K562 (cell line): Measurements from ENCODE around the gene ABCD3. TPM values are rescaled to one million over a fixed set of nuclear protein-coding genes. Genes with fewer than 3 reads are reported as not detected.

Experiments used
- ATAC-seq: fragments of 200-7000 bp; cut with Tn5 transposase; 3 replicates; pipeline ENCODE4 v1.9.1; 2020; ENCODE audit warnings: moderate library complexity
- BruUV-seq: library from RNA; stranded (reverse); fragments of 400-500 nt; replicated peaks from 2 replicates; lab custom pipeline; 2021; lab: Mats Ljungman, UMichigan
- CTCF ChIA-PET: fragments of 300-600 bp; formaldehyde crosslinking; extraction: SDS; loops from one replicate; lab custom pipeline; 2021; ENCODE audit warnings: low intra/inter-chr PET ratio; lab: Yijun Ruan, JAX
- POLR2A ChIA-PET: fragments of 300-600, 350-650 bp; sonication (Branson Sonifier 250); formaldehyde crosslinking; extraction: SDS; loops from one replicate; lab custom pipeline; 2021; ENCODE audit warnings: antibody characterized with exemption, inconsistent platforms; lab: Yijun Ruan, JAX
- DNase-seq, 4 experiments: peaks; one replicate each; pipeline versions ENCODE4 v3.0.0 to v3.0.0-alpha.2; 2011 to 2018; ENCODE audit warnings: low spot score in 3 of 4, mixed read lengths in 3 of 4; ENCODE audit errors: extremely low read depth in 1 of 4
- FAIRE-seq: peaks from 2 replicates; lab custom pipeline; 2011; peaks lifted over from hg19 to GRCh38; lab: Jason Lieb, UNC
- H2AFZ ChIP-seq: 2 replicates; pipeline ENCODE4 v1.6.0; 2011; ENCODE audit warnings: low read depth, low read length, control low read depth, inconsistent platforms
- H3K27ac ChIP-seq: fragments of 200-600 bp; 3 replicates; pipeline ENCODE4 v1.8.0; 2011; ENCODE audit warnings: low read depth, mild to moderate bottlenecking, control low read depth, inconsistent platforms, low read length, moderate library complexity, mixed read lengths; ENCODE audit errors: extremely low read depth
- H3K27me3 ChIP-seq, 2 experiments: fragments of 300-600 bp in 1 of 2; 2 replicates in 1 of 2; 3 replicates in 1 of 2; pipeline versions ENCODE4 v1.6.0 to v1.8.0; 2011; ENCODE audit warnings: inconsistent platforms in 2 of 2, low read length in 2 of 2, mild to moderate bottlenecking in 1 of 2, mixed read lengths in 1 of 2, moderate library complexity in 1 of 2; ENCODE audit not compliant: control insufficient read depth in 2 of 2, insufficient read depth in 2 of 2
- H3K36me3 ChIP-seq: fragments of 300-600 bp; 3 replicates; pipeline ENCODE4 v1.8.0; 2011; ENCODE audit warnings: mild to moderate bottlenecking, low read length, inconsistent platforms; ENCODE audit not compliant: control insufficient read depth, insufficient read depth
- H3K4me1 ChIP-seq, 2 experiments: fragments of 200-600 bp in 1 of 2; replicated peaks in 1 of 2; 2 replicates in 1 of 2; 3 replicates in 1 of 2; pipeline versions ENCODE4 v1.5.1 to v1.8.0; 2011; ENCODE audit warnings: inconsistent platforms in 2 of 2, low read length in 2 of 2, mild to moderate bottlenecking in 1 of 2, mixed read lengths in 1 of 2, moderate library complexity in 1 of 2; ENCODE audit not compliant: control insufficient read depth in 2 of 2, insufficient read depth in 2 of 2
- H3K4me2 ChIP-seq: 2 replicates; pipeline ENCODE4 v1.6.1; 2011; ENCODE audit warnings: low read length, control low read depth, inconsistent platforms, mixed read lengths; ENCODE audit not compliant: insufficient read depth
- H3K4me3 ChIP-seq: fragments of 200-600 bp; sonication (generic), shearing (Covaris generic); 2 replicates; pipeline ENCODE4 v1.5.1; 2016; ENCODE audit warnings: control low read depth, inconsistent platforms
- H3K79me2 ChIP-seq: fragments of 200-600 bp; 3 replicates; pipeline ENCODE4 v1.8.0; 2011; ENCODE audit warnings: low read length, inconsistent platforms; ENCODE audit not compliant: control insufficient read depth, insufficient read depth
- H3K9ac ChIP-seq, 2 experiments: 2 replicates each; pipeline versions ENCODE4 v1.6.0 to v1.6.1; 2011; ENCODE audit warnings: low read depth in 2 of 2, low read length in 2 of 2, control low read depth in 1 of 2, inconsistent platforms in 1 of 2, mild to moderate bottlenecking in 1 of 2, mixed read lengths in 1 of 2; ENCODE audit not compliant: insufficient read depth in 1 of 2
- H3K9me1 ChIP-seq: one replicate; pipeline ENCODE4 v1.6.0; 2011; ENCODE audit warnings: inconsistent platforms, mild to moderate bottlenecking, low read length, moderate library complexity; ENCODE audit not compliant: control insufficient read depth, insufficient read depth
- H3K9me3 ChIP-seq: replicated peaks from 2 replicates; pipeline ENCODE4 v1.5.1; 2011; ENCODE audit warnings: low read depth, low read length, inconsistent platforms; ENCODE audit not compliant: control insufficient read depth, insufficient read depth
- H4K20me1 ChIP-seq: replicated peaks from 2 replicates; pipeline ENCODE4 v1.6.1; 2011; ENCODE audit warnings: low read length, inconsistent platforms, mixed read lengths; ENCODE audit not compliant: control insufficient read depth, insufficient read depth
- CXXC5 ChIP-seq: fragments of 250-450 bp; sonication (Bioruptor Pico); IDR thresholded peaks from 2 replicates; pipeline ENCODE4 v1.8.0; 2022; ENCODE audit warnings: inconsistent platforms, mild to moderate bottlenecking, moderate library complexity
- RAD21 ChIP-seq, 2 experiments: fragments of 250-450 bp in 1 of 2; fragments of 450-650 bp in 1 of 2; sonication (Bioruptor Pico) in 1 of 2; formaldehyde crosslinking in 1 of 2; IDR thresholded peaks in 1 of 2; conservative IDR thresholded peaks in 1 of 2; 2 replicates each; pipeline versions ENCODE4 v1.4.0 to v1.8.0; 2020 to 2022; ENCODE audit warnings: mild to moderate bottlenecking in 2 of 2, moderate library complexity in 1 of 2
- ZKSCAN3 ChIP-seq: fragments of 250-450 bp; sonication (Bioruptor Pico); IDR thresholded peaks from 2 replicates; pipeline ENCODE4 v1.4.0; 2020
- ZNF77 ChIP-seq: fragments of 250-450 bp; sonication (Bioruptor Pico); IDR thresholded peaks from 2 replicates; pipeline ENCODE4 v1.5.0; 2020
- WGBS: fragments of 100-300 bp; shearing (Covaris generic); methylation state at CpG from one replicate; pipeline ENCODE4 v1.1.6; 2016; ENCODE audit warnings: low coverage, mixed read lengths; ENCODE audit not compliant: insufficient coverage; ENCODE audit errors: missing lambda C conversion rate; 5-methylcytosine and 5-hydroxymethylcytosine counted together
- in situ Hi-C: fragments of 300-500 bp; cut with MboI; formaldehyde crosslinking; loops from 4 replicates; pipeline ENCODE4 v1.15.0; 2018; ENCODE audit warnings: inconsistent platforms, mixed read lengths
- intact Hi-C: fragments of 100-400 bp; cut with micrococcal nuclease; formaldehyde crosslinking; loops from 2 replicates; pipeline ENCODE4 v1.14.2; 2022
- polyA plus RNA-seq, 8 experiments: library from polyadenylated mRNA; depleted of rRNA in 4 of 8; stranded (reverse) in 5 of 8; unstranded in 3 of 8; fragments of >200 nt; fragmentation: Nextera tagmentation in 2 of 8; fragmentation: Illumina TruSeq in 1 of 8; extraction: Ambion mirVana in 2 of 8; extraction: Trizol in 1 of 8; gene quantifications; 2 replicates each; pipeline versions ENCODE4 v1.2.1 to v1.2.3, GENCODE V29; 2011 to 2014; ENCODE audit warnings: inconsistent platforms in 1 of 8, missing spikeins in 1 of 8
- total RNA-seq, 7 experiments: library from RNA; depleted of rRNA in 6 of 7; stranded (reverse); fragments of >200 nt in 6 of 7; fragmentation: Illumina TruSeq in 2 of 7; extraction: Trizol in 2 of 7; gene quantifications; 2 replicates each; pipeline versions ENCODE4 v1.2.1 to v1.2.3, GENCODE V29; 2011 to 2021; ENCODE audit warnings: low replicate concordance in 1 of 7
- TF ChIP-seq, protein P1 (sequence below), 2 experiments: fragments of 450-650 bp; formaldehyde crosslinking in 1 of 2; IDR thresholded peaks; 2 replicates each; pipeline versions ENCODE4 v1.4.0 to v1.6.1; 2014 to 2020; ENCODE audit warnings: mild to moderate bottlenecking in 2 of 2, borderline replicate concordance in 1 of 2, low read depth in 1 of 2
- TF ChIP-seq, protein P2 (sequence below): fragments of 450-650 bp; formaldehyde crosslinking; IDR thresholded peaks from 2 replicates; pipeline ENCODE4 v1.4.0; 2020; ENCODE audit warnings: mild to moderate bottlenecking, moderate library complexity
- TF ChIP-seq, protein P3 (sequence below): fragments of 450-650 bp; formaldehyde crosslinking; IDR thresholded peaks from 2 replicates; pipeline ENCODE4 v1.4.0; 2020; ENCODE audit warnings: mild to moderate bottlenecking

The ABCD3 gene
- total and polyA plus RNA-seq, 9 of the 15 experiments (the other 6 are each of a cell fraction or from before 2014, with no cell fraction given), result 11.0 to 30.7 (median 15.5) TPM

DNA sequence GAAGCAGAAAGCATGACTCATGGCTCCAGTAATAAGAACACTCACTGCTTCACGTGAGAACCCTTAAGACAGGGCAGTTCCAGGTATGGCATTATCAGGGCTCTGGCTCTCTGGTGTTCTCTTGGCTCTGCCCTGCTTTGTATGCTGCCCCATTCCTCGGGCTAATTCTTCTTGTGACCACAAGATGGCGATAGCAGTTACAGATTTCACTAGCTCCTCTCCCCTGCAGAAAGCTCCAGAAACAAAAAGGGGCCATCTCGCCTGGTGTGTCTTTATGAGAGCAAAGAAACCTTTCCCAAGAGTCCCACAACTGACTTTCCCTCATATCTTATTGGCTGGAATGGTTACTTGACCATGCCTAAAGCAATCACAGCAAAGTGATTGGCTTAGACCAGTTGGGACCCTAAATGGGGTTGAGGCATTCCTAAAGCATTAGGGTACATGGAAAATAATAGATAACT lies 63.3 kb downstream of the ABCD3 start:
- intact Hi-C loops, result loop anchor here (1.0 kb wide), 2 partner anchors 321 to 562 kb away; no protein-coding TSS in a partner anchor
- Histone ChIP-seq H4K20me1 (no peaks in the 10 kb centered on the region), H3K4me2 (no peak overlapping the region), H3K36me3 (no peaks in the 10 kb centered on the region; the same call in 2 of the 3 replicates), H3K27ac (no peak overlapping the region), H3K9ac (no peak overlapping the region), H3K79me2 (no peaks in the 10 kb centered on the region), H3K9me1 (no peaks in the 10 kb centered on the region), H3K9me3 (no peaks in the 10 kb centered on the region), H3K4me3 (no peak overlapping the region), H2AFZ (no peak overlapping the region), H3K4me1 (no peaks in the 10 kb centered on the region), H3K27me3 (no peaks in the 10 kb centered on the region)
- no TSS peak for BruUV-seq
- POLR2A ChIA-PET, result interaction anchor here (1.0 to 1.5 kb wide), 3 partner anchors 15 to 327 kb away, joined by 4 to 5 read pairs (median 5); no protein-coding TSS in a partner anchor
- ATAC-seq (peak; percentile 96), FAIRE-seq (peak; percentile 26), DNase-seq (peak; percentile 52 to 65 (median 59))
- 5% methylated on average over 4 of the region's 4 CpGs for WGBS
- in situ Hi-C loops, result no loop called here
- CTCF ChIA-PET, result interaction anchor here (3.9 kb wide), 1 partner anchor 324 kb away, joined by 25 read pairs; no protein-coding TSS in a partner anchor
- TF ChIP-seq RAD21 (CRISPR knock-in tag; conservative IDR thresholded peaks at IDR 0.05 in 1 of 2, IDR thresholded peaks at IDR 0.05 in 1 of 2) (peak; percentile 54 to 65), ZKSCAN3 (CRISPR knock-in tag) (no peak), ZNF77 (CRISPR knock-in tag) (no peak), CXXC5 (CRISPR knock-in tag) (no peak)
- TF ChIP-seq, protein P1, sequence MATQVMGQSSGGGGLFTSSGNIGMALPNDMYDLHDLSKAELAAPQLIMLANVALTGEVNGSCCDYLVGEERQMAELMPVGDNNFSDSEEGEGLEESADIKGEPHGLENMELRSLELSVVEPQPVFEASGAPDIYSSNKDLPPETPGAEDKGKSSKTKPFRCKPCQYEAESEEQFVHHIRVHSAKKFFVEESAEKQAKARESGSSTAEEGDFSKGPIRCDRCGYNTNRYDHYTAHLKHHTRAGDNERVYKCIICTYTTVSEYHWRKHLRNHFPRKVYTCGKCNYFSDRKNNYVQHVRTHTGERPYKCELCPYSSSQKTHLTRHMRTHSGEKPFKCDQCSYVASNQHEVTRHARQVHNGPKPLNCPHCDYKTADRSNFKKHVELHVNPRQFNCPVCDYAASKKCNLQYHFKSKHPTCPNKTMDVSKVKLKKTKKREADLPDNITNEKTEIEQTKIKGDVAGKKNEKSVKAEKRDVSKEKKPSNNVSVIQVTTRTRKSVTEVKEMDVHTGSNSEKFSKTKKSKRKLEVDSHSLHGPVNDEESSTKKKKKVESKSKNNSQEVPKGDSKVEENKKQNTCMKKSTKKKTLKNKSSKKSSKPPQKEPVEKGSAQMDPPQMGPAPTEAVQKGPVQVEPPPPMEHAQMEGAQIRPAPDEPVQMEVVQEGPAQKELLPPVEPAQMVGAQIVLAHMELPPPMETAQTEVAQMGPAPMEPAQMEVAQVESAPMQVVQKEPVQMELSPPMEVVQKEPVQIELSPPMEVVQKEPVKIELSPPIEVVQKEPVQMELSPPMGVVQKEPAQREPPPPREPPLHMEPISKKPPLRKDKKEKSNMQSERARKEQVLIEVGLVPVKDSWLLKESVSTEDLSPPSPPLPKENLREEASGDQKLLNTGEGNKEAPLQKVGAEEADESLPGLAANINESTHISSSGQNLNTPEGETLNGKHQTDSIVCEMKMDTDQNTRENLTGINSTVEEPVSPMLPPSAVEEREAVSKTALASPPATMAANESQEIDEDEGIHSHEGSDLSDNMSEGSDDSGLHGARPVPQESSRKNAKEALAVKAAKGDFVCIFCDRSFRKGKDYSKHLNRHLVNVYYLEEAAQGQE (IDR thresholded peaks at IDR 0.05; ENCODE audit: borderline replicate concordance), result peak; percentile 48; the same call in 1 of the 2 replicates
- TF ChIP-seq, protein P1 (CRISPR knock-in tag; IDR thresholded peaks at IDR 0.05; ENCODE audit: low read depth), result no peak
- TF ChIP-seq, protein P2, sequence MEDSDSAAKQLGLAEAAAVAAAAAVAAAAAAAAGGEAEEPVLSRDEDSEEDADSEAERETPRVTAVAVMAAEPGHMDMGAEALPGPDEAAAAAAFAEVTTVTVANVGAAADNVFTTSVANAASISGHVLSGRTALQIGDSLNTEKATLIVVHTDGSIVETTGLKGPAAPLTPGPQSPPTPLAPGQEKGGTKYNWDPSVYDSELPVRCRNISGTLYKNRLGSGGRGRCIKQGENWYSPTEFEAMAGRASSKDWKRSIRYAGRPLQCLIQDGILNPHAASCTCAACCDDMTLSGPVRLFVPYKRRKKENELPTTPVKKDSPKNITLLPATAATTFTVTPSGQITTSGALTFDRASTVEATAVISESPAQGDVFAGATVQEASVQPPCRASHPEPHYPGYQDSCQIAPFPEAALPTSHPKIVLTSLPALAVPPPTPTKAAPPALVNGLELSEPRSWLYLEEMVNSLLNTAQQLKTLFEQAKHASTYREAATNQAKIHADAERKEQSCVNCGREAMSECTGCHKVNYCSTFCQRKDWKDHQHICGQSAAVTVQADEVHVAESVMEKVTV (CRISPR knock-in tag), result peak; percentile 48
- TF ChIP-seq, protein P3, sequence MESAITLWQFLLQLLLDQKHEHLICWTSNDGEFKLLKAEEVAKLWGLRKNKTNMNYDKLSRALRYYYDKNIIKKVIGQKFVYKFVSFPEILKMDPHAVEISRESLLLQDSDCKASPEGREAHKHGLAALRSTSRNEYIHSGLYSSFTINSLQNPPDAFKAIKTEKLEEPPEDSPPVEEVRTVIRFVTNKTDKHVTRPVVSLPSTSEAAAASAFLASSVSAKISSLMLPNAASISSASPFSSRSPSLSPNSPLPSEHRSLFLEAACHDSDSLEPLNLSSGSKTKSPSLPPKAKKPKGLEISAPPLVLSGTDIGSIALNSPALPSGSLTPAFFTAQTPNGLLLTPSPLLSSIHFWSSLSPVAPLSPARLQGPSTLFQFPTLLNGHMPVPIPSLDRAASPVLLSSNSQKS (CRISPR knock-in tag), result no peak
